HepG2 (cell line): ENCODE measurements around the gene SLC29A3. TPM values are rescaled to one million over a fixed set of nuclear protein-coding genes. Genes with fewer than 3 reads are reported as not detected.

Experiments used
- ATAC-seq: fragments of 200-7000 bp; cut with Tn5 transposase; 3 replicates; pipeline ENCODE4 v1.9.1; 2020; ENCODE audit warnings: mild to moderate bottlenecking, moderate library complexity
- BruUV-seq: library from RNA; stranded (reverse); fragments of 400-500 nt; replicated peaks from 2 replicates; lab custom pipeline; 2021; lab: Mats Ljungman, UMichigan
- CTCF ChIA-PET: fragments of 300-600 bp; formaldehyde crosslinking; extraction: SDS; loops from one replicate; lab custom pipeline; 2021; ENCODE audit warnings: low total read pairs, inconsistent platforms, low intra/inter-chr PET ratio; lab: Yijun Ruan, JAX
- POLR2A ChIA-PET: fragments of 350-600 bp; sonication (Branson Sonifier 250); formaldehyde crosslinking; loops from one replicate; lab custom pipeline; 2020; ENCODE audit warnings: antibody characterized with exemption, inconsistent platforms; lab: Yijun Ruan, JAX
- DNase-seq: peaks from one replicate; pipeline ENCODE4 v3.0.0-alpha.2; 2015; ENCODE audit warnings: low spot score
- FAIRE-seq: peaks from 3 replicates; lab custom pipeline; 2011; peaks lifted over from hg19 to GRCh38; lab: Jason Lieb, UNC
- H2AFZ ChIP-seq: one replicate; pipeline ENCODE4 v1.6.1; 2011; ENCODE audit warnings: low read length, inconsistent platforms
- H3K27ac ChIP-seq: fragments of 300-600 bp; 3 replicates; pipeline ENCODE4 v1.8.0; 2011; ENCODE audit warnings: mixed run types, mild to moderate bottlenecking, mixed read lengths, low read length, inconsistent platforms; ENCODE audit not compliant: insufficient read depth; ENCODE audit errors: extremely low read length
- H3K27me3 ChIP-seq, 2 experiments: fragments of 200-600 bp in 1 of 2; 2 replicates in 1 of 2; 3 replicates in 1 of 2; pipeline versions ENCODE4 v1.6.0 to v1.8.0; 2011; ENCODE audit warnings: low read length in 2 of 2, mild to moderate bottlenecking in 2 of 2, moderate library complexity in 2 of 2, inconsistent platforms in 1 of 2; ENCODE audit not compliant: insufficient read depth in 2 of 2, control insufficient read depth in 1 of 2
- H3K36me3 ChIP-seq, 2 experiments: fragments of 200-600 bp in 1 of 2; replicated peaks in 1 of 2; 2 replicates in 1 of 2; 3 replicates in 1 of 2; pipeline versions ENCODE4 v1.5.1 to v1.8.0; 2011; ENCODE audit warnings: low read length in 2 of 2, inconsistent platforms in 1 of 2; ENCODE audit not compliant: insufficient read depth in 2 of 2, control insufficient read depth in 1 of 2
- H3K4me1 ChIP-seq: 2 replicates; pipeline ENCODE4 v1.5.1; 2012; ENCODE audit warnings: low read length, inconsistent platforms; ENCODE audit not compliant: insufficient read depth
- H3K4me2 ChIP-seq: 2 replicates; pipeline ENCODE4 v1.6.0; 2011; ENCODE audit warnings: low read depth, low read length, inconsistent platforms
- H3K4me3 ChIP-seq, 3 experiments: fragments of 200-600 bp in 1 of 3; sonication (generic), shearing (Covaris generic) in 1 of 3; replicated peaks in 1 of 3; 2 replicates each; pipeline ENCODE4 v1.5.1; 2011 to 2016; ENCODE audit warnings: low read length in 3 of 3, inconsistent platforms in 2 of 3, low read depth in 2 of 3, mild to moderate bottlenecking in 2 of 3, control low read depth in 1 of 3, mixed read lengths in 1 of 3; ENCODE audit not compliant: insufficient read depth in 1 of 3
- H3K79me2 ChIP-seq: one replicate; pipeline ENCODE4 v1.6.1; 2011; ENCODE audit warnings: low read length, inconsistent platforms; ENCODE audit not compliant: insufficient read depth
- H3K9ac ChIP-seq: 2 replicates; pipeline ENCODE4 v1.6.0; 2011; ENCODE audit warnings: mild to moderate bottlenecking, low read depth, low read length, inconsistent platforms; ENCODE audit not compliant: insufficient read depth
- H3K9me3 ChIP-seq: 2 replicates; pipeline ENCODE4 v1.5.1; 2012; ENCODE audit warnings: mild to moderate bottlenecking, low read length
- H4K20me1 ChIP-seq: 2 replicates; pipeline ENCODE4 v1.6.0; 2011; ENCODE audit warnings: inconsistent platforms, mild to moderate bottlenecking, low read length, moderate library complexity; ENCODE audit not compliant: insufficient read depth
- ATF6 ChIP-seq: sonication (generic); formaldehyde crosslinking; conservative IDR thresholded peaks from 2 replicates; pipeline ENCODE4 v1.4.0; 2020; ENCODE audit warnings: missing genetic modification reagents
- GZF1 ChIP-seq: sonication (generic); formaldehyde crosslinking; IDR thresholded peaks from 2 replicates; pipeline ENCODE4 v1.5.1; 2020; ENCODE audit warnings: mild to moderate bottlenecking, missing genetic modification reagents
- ZBTB14 ChIP-seq: sonication (generic); formaldehyde crosslinking; IDR thresholded peaks from 2 replicates; pipeline ENCODE4 v1.4.0; 2020; ENCODE audit warnings: missing genetic modification reagents
- ZNF704 ChIP-seq: sonication (generic); formaldehyde crosslinking; IDR thresholded peaks from 2 replicates; pipeline ENCODE4 v1.8.1; 2023; ENCODE audit warnings: mild to moderate bottlenecking, inconsistent platforms, moderate library complexity, missing genetic modification reagents, borderline replicate concordance
- ZNF768 ChIP-seq: sonication (generic); formaldehyde crosslinking; IDR thresholded peaks from 2 replicates; pipeline ENCODE4 v1.4.0; 2020; ENCODE audit warnings: missing genetic modification reagents
- WGBS: methylation state at CpG from one replicate; pipeline ENCODE4 v1.1.6; 2017; ENCODE audit warnings: low lambda C conversion rate; 5-methylcytosine and 5-hydroxymethylcytosine counted together
- in situ Hi-C: cut with HindIII; loops from 2 replicates; pipeline ENCODE4 v1.10.0; 2017; ENCODE audit warnings: low pct_unique_long_range_greater_than_20kb; ENCODE audit not compliant: extremely low pct_ligation_motif_present
- intact Hi-C: fragments of 100-400 bp; cut with micrococcal nuclease; formaldehyde crosslinking; loops from one replicate; pipeline ENCODE4 v1.10.0; 2022; ENCODE audit not compliant: unreplicated experiment
- polyA plus RNA-seq, 8 experiments: library from polyadenylated mRNA; depleted of rRNA in 3 of 8; stranded (reverse) in 7 of 8; unstranded in 1 of 8; fragments of >200 nt; fragmentation: Illumina TruSeq in 4 of 8; extraction: Trizol in 4 of 8; gene quantifications; 2 replicates each; pipeline versions ENCODE4 v1.2.1 to v1.2.3, GENCODE V29; 2011 to 2016; ENCODE audit warnings: low read depth in 4 of 8, missing spikeins in 1 of 8, mixed read lengths in 1 of 8; ENCODE audit not compliant: insufficient read depth in 1 of 8
- total RNA-seq, 5 experiments: library from RNA; depleted of rRNA; stranded (reverse); fragments of >200 nt; fragmentation: Illumina TruSeq; extraction: Trizol; gene quantifications; 2 replicates each; pipeline ENCODE4 v1.2.3, GENCODE V29; 2016; ENCODE audit warnings: low read depth in 1 of 5

SLC29A3 gene
- total and polyA plus RNA-seq, 2 of the 13 experiments (the other 11 are each of a cell fraction or from before 2014, with no cell fraction given), result 8.6 to 11.8 TPM

DNA sequence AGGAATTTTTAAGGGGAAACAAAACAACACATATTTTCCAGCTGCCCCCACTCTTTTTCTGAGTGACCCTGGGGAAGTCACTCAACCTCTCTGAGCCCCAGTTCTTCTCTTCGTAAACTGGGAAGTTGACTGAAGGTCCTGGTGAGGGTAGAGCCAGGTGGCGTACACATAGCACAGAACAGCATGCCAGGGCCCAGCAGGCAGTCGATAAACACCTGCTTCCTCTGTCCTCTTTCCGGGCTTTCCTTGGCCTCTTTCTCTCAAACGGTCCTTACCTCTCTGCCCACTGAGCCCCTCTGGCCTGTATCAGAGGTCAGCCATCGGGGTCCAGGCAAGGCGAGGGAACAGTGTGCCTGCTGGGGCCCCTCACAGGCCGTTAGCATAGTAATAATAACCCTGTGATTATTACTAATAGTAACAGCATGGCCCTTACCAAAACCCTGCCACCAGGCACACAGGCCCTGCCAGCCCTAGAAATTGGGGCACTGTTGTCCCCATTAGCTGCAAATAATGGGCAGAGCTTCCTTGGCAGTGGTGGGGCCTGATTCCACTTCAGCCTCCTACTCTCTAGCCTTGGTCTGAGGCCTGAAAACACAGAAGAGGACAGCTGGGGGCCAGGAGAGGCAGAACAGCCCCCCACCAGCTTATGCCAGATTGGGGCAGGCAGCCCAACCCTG, 37.3 kb upstream of the SLC29A3 start:
- POLR2A ChIA-PET, result no interaction called here
- Histone ChIP-seq H3K79me2 (no peaks in the 10 kb centered on the region), H3K36me3 (no peaks in the 10 kb centered on the region), H3K27ac (no peak overlapping the region), H3K4me3 (no peak overlapping the region), H3K9ac (no peak overlapping the region), H4K20me1 (no peaks in the 10 kb centered on the region), H3K9me3 (no peaks in the 10 kb centered on the region), H3K4me2 (no peak overlapping the region), H2AFZ (no peak overlapping the region), H3K27me3 (peaks cover 0 to 2% of the 10 kb centered on the region in 2 experiments; a peak in 3 of 5 replicates), H3K4me1 (no peaks in the 10 kb centered on the region)
- CTCF ChIA-PET, result no interaction called here
- no peak for ATAC-seq
- WGBS, result 33% methylated on average over 8 of the region's 8 CpGs
- in situ Hi-C loops, result no loop called here
- DNase-seq, result no peak
- intact Hi-C loops, result no loop called here
- TF ChIP-seq GZF1 (CRISPR knock-in tag), result no peak
- peak; percentile 57; the same call in 1 of the 2 replicates for TF ChIP-seq ZNF768 (CRISPR knock-in tag)
- TF ChIP-seq ATF6 (CRISPR knock-in tag), result no peak
- TF ChIP-seq ZNF704, result no peak
- no peak for TF ChIP-seq ZBTB14 (CRISPR knock-in tag)
- BruUV-seq, result no TSS peak
- FAIRE-seq, result no peak
